CD4-positive, alpha-beta T cell treated with Interleukin-15 for 1 hour (primary cell): ENCODE measurements around the gene CCND1.

Experiments
- DNase-seq: peaks from one replicate; pipeline ENCODE4 v3.0.0-alpha.2; 2020

Gene CCND1

DNA sequence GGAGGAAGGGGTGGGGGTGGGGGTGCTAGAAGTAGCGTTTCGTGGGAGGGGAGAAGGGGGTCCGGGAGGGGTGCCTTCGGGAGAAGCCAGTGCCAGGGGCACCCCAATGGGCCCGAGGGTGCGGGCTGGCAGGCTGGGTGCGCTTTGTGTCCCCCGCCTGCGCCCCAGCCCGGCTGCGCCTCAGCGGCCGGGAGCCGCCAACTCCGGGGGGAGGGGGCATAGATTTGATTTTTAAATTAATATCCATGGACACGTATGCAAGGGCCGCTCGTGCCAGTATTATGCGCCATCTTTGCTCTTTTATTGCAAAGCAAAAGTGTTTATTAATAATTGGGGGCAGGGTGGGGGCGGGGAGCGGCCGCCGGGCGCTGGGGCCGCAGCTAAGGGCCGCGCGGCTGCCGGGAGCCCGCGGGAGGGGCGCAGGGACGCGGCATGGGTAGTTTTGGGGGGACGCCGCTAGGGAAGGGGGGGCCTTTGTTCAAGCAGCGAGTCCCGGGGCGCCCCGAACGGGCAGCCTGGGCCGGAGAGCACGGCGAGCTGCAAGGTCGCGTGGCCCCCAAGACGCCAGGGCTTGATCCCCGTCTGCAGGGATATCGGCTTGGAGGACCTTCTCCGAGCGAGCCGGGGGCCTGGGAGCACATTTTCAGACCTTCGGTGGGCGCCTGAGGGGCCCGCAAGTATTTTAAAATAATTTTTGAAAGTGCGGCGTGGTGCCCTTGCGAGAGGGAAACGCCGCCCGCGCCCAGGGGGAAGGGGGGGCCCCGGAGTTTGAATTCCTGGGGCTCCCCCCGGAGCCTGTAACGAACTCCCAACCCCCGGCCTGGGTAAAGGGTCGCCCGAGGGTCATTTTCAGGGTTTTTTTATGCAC lies 959 bp downstream of the CCND1 start:
- DNase-seq = no peak

DNA sequence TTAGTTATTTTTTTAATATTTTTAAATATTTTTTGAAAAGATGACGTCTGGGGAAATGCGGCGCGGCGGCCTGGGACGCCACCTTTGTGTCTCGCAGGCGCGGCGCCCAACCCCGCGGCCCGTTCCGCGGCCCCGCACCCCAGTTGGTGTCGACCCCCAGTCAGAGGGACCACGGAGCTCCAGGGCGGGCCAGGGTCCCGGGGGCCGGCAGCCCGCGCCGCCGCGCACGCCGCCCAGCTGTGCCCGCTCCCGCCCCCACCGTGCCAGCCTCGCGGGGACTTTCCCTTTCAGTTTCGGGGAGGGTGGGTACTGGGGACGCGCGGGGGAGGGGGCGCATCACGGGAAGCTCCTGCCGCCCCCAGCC lies 1.6 kb downstream of the CCND1 start:
- peak; percentile 33 for DNase-seq

DNA sequence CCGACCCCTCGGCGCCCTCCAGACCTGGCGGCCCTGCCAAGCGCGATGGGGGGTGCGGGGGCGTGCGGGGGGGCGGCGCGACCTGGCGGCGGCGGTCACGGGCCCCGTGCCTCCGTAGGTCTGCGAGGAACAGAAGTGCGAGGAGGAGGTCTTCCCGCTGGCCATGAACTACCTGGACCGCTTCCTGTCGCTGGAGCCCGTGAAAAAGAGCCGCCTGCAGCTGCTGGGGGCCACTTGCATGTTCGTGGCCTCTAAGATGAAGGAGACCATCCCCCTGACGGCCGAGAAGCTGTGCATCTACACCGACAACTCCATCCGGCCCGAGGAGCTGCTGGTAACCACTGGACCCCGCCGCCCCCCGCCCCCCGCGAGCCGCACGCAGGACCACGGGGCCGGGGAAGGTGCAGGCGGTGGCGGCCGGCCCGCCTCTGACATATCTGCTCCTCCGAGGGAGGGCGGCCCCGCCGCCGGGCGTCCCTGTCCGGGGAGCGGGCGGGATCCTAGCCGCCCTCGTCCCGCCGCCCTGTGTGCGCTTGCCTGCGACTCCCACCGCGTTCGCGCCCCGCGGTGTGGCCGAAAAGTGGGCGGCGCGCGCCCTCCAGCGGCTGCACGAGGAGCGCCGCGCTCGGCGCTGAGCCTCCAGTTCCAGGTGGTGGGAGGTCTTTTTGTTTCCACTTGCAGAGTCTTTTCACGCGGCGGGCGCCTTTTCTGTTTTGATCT lies 2.1 kb downstream of the CCND1 start:
- DNase-seq = peak; percentile 75

DNA sequence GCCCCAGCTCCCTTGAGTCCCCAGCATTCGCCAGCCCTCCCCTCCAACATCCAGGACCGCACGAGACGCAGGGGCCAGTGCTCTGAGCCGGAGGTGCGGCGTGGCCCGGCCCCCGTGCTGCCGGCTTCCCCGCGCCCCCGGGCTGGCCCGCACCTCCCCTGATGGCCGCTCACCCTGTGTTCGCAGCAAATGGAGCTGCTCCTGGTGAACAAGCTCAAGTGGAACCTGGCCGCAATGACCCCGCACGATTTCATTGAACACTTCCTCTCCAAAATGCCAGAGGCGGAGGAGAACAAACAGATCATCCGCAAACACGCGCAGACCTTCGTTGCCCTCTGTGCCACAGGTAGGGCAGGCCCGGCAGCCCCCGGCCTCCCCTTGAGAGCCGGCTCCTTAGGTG lies 2.7 kb downstream of the CCND1 start:
- no peak for DNase-seq

DNA sequence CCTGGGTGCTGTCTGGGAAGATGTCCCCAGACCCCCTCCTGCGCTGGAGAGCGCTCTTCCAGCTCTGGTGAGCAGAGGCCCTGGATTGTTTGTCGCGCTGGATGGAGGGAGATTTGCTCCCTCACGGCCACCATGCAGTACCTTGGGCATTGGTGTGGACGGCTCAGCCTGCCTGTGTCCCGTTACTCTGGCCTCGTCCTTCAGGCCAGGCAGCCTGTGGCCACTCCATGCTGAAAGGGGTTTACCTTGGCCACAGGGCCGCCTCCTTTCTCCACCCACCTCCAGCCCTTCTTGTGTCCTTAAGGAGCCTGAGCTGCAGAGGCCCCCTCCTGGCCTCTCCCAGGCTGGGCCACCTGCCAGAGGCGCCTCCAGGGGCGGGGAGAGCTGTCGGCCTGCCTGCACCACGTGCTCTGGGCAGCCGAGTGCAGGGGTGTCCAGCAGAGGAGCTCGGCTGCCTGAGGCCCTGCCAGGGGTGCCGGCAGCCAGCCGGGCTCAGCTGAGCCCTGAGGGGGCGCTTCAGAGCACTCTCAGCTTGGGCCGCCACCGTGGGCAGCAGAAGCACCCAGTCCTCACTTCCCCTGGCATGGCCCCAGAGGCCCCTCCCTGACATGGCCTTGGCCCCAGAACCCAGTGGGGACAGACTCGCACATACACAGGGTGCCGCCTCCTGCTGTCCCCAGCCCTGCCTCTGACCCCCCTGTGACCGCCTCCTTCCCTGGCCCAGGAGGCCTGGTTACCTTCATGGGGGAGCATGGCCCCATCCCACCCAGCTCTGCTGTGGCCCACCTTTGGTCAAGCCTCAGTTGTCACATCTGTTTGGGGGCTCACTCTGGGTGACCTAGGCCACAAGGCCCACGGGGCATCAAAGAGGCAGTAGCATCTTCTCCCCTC lies 3.4 kb downstream of the CCND1 start:
- no peak for DNase-seq

DNA sequence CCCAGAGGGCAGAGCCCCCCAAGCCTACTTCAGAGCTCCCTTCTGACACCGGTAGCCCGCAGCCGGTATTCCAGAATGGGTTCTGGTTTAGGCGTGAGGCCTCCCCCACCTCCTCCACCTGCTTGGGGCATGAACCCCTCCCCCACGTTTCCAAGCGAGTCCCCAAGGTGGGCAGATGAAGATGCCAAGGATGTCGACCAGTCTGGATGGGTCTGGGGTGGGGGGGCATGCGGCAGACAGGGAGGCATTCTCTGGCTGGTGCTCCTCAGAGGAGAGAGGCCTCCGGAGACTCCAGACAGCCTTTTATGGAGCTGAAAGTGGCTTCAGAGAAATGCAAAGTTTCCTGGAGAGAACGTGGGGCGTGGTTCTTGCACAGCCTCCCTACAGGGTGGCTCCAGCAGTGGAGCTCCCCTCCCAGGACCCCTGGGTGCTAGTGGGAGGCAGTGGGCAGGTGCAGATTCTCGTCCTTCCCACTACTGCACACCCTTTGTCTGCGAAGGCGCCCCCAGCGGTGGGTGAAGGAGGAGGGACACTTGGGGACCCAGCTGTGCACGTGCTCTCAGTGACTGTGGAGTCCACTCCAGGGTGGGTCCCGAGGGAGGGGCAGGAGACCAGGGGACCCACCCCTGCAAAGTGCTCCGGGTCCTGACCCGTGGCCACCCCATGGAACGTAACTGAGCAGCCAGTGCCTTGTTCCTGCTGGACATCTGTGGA lies 4.2 kb downstream of the CCND1 start:
- no peak for DNase-seq

DNA sequence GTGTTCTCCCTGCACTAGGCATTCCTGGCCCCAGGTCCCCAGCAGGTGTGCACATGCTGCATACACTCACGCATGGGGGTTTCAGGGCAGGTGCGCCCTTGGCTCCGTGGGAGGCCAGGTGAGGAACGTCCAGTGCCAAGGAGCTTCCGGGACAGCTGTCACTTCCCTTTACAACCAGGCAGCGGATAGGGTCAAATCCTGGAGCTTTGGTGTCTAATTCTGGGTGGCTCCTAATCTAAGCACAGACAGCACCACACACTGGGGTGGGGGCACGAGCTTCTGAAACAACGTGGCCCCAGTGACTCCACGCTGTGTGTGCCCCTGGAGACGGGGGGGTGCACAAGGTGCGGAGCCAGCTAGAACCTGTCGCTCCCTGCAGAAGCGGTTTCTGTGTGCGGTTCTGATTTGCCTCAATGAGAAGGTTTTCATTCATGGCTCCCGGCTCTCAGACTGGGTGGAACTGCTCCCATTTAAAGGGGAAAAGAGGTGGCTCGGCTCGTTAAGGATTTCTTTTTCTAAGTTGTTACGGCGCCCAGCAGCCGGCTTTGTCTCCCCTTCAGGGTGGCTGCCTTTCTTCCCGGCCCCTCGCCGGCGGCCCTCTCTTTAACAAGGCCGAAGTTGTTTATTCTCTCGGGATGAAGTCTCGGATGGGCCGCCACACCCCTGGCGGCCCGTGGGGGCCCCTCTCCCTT lies 5.0 kb downstream of the CCND1 start:
- no peak for DNase-seq

DNA sequence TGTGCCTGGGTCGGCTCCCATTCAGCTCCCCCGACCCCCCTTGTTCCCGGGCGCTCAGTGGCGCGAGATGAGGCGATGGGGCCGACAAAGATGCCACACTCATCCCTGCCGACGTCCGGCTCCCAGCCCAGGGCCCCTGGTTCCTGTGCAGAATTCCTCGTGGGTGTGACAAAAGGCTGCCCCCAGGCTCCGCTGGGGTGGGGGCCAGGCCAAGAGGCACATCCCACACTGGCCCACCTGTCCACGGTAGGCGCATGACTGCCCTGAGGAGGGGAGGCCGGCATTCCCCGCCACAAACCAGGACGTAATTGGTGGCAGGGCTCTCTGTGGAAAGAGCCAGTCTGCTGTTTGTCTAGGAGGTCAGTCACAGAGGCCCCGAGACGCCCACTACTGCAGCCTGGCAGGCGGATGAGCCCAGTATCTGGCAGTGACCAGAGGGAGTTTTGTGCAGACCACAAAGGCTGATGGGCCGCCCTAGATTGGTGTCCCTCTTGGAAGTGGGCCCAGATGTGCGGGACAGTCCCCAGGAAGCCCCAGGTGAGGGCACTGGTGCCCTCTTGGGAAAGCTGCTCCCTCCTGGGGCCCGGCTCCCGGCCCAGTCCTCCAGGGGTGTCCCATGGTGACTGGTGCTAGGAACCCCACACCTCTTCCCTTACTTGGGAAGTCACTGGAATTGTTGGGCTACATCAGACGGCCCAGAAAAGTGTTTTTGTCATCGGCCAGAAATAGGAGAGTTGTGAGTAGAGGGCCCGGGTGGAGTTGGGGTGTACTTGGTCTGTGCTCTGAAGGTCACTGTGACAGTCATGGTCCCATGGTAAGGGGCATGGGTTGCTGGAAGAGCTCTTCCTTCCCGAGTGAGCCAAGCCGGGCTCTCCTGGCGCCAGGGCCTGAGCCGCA lies 5.8 kb downstream of the CCND1 start:
- DNase-seq = no peak

DNA sequence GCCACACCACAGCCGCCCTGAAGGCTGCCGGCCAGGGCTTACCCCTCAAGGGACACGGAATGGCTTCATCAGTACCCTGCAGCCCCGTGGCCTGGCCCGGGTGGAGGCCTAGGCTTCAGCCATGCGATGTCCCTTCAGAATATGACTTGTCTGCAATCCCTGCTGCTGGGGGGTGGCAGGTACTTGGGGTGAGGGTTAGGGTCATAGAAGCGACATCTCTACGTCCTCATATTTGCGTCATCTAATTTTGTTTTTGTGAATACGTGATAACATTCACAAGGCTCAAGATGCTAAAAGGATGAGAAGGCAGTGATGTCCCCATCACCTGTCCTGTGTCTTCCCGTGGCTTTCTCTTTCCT lies 6.4 kb downstream of the CCND1 start:
- DNase-seq = no peak

DNA sequence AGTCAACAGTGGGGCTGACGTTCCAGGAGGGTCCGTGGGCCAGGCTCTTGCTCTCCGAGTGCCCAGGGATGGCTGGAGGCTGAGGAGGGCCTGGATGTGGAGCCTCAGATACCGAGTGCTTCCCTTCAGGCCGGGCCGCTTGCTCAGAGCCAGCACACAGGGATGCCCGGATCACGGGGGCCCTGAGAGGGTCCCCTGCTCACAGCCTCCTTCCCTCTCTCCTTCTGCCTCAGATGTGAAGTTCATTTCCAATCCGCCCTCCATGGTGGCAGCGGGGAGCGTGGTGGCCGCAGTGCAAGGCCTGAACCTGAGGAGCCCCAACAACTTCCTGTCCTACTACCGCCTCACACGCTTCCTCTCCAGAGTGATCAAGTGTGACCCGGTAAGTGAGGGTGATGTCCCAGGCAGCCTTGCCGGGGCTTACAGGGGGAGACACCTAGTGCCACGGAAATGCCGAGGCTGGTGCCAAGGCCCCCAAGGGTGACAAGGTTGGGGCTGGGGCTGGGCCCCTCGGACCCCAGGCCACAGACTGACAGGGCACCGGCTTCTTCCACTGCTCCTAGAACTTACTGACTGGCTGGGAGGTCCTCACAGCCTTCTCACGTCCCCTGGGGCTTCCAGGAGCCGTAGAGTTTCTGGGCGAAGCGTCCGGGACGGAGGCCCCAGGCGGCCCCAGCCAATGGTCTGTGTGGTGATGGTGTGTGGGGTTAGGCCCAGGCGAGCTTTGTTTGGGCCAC lies 7.0 kb downstream of the CCND1 start:
- no peak for DNase-seq

DNA sequence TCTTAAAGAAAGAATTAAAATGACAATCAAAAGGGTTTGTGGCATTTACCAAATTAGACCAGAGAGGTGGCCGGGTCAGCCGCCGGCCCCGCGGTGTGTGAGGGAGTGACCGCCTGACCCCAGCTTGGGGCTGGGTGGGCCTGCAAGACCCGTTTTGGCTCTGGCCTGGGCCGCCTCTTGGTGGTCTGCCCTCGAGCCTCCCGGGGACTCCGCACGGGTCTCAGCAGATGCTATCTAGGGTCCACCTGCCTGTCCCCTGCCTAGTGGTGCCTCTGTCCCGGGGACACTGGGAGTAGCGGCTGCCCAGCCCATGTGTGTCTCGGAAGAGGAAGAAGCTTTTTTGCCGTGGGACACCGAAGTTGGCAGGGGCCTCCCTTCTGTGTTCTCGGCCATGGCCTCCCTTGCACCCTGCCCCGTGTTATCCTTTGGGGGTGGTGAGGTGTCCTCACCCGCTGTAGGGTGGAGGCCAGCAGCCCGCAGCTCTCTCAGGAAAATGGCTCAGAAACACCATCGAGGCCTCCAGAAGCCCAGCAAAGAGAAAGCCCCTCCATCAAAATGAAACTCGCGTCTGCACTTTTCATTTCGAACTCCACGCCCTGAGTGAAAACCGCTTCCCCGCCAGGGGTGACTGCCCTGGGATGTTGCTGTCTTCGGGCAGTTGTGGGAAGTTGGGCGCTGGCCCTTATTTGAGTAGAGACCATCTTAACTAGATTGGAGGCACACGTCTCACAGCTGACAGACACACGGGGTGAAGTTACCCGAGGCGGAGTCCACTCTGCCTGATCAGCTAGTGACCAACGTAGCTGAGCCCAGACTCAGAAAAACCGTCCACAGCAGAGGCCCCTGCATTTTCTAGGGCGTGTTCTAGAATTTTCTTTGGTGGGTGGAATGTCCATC lies 8.0 kb downstream of the CCND1 start:
- DNase-seq = no peak

DNA sequence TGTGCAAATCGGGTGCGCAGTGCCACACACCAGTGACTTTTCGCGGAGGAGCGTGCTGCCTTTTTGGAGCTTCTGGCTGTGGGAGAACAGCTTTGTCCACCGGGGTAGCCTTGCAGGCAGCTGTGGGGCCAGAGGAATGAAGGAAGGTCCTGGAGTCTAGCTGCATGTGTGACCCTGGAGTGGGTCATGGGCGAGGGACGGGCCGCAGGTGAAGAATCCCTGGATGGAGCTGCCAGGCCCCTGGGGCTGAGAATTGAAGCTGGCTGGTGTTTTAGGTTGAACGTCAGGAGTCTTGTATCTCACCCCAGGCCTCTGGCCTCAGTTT lies 8.6 kb downstream of the CCND1 start:
- DNase-seq = no peak

DNA sequence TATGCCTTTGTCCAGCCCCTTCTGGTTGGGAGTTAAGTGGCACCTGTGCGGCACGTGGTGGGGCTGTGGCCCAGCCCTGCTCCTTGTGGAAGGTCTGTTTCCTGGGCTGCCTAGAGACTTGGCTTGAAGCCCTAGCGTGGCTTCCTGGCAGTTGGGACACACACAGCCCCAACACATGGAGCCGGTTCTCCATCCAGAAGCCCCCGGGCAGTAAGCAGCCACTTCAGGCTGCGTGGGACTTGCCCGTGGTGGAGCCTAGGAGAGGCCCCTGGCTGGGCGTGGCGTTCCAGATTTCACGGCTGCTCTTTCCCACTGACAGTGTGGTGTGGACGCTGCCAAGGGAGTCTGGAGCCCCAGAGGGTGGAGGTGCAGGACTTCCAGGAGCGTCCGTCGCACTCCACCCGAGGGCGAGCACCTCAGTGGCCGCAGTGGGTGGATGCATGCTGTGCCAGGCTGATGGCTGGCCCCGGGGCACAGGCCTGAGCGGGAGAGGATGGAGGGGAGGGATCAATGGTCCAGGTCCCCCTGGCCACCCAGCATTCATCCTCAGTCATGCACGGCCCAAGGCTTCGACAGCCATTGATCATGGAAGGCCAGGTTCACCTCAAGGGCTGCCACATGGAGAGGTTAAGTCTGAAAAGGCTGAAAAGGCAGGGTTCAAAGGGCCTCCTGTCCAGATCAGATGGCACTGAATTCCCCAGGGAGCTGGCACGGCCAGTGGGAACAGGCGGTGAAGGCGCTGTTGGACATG lies 9.3 kb downstream of the CCND1 start:
- no peak for DNase-seq

DNA sequence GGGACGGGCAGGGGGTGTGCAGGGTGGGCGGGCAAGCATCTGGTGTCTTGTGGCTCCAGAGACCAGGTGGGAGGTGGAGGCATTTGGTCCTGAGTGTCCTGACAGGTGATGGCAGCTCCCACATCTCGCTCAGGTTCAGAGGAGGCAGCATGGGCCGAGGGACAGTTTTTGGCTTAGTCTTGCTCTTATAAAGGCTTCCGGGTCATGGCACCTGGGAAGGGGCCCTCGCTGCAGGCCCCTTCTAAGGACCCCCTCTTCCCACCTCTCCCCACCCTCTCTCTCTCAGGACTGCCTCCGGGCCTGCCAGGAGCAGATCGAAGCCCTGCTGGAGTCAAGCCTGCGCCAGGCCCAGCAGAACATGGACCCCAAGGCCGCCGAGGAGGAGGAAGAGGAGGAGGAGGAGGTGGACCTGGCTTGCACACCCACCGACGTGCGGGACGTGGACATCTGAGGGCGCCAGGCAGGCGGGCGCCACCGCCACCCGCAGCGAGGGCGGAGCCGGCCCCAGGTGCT lies 9.9 kb downstream of the CCND1 start:
- DNase-seq = no peak

DNA sequence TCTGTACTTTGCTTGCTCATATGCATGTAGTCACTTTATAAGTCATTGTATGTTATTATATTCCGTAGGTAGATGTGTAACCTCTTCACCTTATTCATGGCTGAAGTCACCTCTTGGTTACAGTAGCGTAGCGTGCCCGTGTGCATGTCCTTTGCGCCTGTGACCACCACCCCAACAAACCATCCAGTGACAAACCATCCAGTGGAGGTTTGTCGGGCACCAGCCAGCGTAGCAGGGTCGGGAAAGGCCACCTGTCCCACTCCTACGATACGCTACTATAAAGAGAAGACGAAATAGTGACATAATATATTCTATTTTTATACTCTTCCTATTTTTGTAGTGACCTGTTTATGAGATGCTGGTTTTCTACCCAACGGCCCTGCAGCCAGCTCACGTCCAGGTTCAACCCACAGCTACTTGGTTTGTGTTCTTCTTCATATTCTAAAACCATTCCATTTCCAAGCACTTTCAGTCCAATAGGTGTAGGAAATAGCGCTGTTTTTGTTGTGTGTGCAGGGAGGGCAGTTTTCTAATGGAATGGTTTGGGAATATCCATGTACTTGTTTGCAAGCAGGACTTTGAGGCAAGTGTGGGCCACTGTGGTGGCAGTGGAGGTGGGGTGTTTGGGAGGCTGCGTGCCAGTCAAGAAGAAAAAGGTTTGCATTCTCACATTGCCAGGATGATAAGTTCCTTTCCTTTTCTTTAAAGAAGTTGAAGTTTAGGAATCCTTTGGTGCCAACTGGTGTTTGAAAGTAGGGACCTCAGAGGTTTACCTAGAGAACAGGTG lies 11.1 kb downstream of the CCND1 start:
- DNase-seq = no peak

DNA sequence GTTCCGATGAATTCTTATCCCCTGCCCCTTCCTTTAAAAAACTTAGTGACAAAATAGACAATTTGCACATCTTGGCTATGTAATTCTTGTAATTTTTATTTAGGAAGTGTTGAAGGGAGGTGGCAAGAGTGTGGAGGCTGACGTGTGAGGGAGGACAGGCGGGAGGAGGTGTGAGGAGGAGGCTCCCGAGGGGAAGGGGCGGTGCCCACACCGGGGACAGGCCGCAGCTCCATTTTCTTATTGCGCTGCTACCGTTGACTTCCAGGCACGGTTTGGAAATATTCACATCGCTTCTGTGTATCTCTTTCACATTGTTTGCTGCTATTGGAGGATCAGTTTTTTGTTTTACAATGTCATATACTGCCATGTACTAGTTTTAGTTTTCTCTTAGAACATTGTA lies 12.0 kb downstream of the CCND1 start:
- no peak for DNase-seq

DNA sequence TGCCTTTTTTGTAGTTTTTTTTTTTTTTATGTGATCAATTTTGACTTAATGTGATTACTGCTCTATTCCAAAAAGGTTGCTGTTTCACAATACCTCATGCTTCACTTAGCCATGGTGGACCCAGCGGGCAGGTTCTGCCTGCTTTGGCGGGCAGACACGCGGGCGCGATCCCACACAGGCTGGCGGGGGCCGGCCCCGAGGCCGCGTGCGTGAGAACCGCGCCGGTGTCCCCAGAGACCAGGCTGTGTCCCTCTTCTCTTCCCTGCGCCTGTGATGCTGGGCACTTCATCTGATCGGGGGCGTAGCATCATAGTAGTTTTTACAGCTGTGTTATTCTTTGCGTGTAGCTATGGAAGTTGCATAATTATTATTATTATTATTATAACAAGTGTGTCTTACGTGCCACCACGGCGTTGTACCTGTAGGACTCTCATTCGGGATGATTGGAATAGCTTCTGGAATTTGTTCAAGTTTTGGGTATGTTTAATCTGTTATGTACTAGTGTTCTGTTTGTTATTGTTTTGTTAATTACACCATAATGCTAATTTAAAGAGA lies 12.5 kb downstream of the CCND1 start:
- no peak for DNase-seq
